ENCODE results near the gene NRXN2. TPM values are rescaled to one million over a fixed set of nuclear protein-coding genes. Genes with fewer than 3 reads are reported as not detected.

NRXN2 gene
- total RNA-seq, 8 experiments from 2014 or later: 0.51 to 120 (median 71.9) TPM

DNA sequence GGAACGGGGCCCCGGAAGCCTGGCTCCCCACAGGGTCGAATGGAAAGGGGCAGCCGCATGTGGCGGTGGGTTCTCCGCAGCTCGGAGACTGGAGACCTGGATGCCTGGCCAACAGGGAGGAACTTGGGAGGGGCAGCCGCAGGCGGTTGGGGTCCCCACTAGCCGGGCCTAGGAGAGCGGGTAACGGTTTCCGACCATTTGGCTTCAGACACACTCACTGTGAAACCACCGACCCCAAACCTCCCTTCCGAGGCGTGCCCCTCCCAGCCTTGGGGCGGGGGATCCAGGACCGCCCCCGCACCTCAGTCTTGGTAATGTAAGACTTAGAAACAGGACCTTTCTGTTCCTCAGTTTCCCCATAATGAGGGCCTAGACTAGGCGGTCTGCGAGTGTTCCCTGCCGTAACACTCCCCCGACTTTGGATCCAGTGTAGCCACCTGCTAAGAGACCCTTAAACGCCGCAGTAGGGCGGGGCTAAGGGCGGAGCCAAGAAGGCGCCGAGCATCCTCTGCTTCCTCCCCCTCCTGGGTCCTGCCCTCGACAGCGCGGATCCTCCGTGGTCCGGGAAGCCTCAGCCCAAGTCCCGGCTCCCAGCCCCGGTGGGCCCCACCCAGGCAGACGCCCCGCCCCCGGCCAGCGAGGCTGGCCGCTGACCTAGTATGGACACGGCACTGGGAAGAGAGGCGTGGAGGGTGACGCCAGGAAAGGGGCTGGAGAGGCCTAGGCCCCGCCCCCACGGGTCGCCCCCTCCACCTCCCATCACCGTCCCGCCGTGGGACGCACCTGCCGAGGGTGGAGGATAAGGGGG, 22.7 kb upstream of the NRXN2 start:
- Histone ChIP-seq H3K27ac (peak overlapping the region in 1 of 2 donors; percentile 79), H3K4me1 (replicated peaks in 1 of 2) (peaks cover 18 to 29% of the 10 kb centered on the region in 2 donors), H3K4me3 (peak overlapping the region; percentile 30 to 37 (median 36))
- ATAC-seq (replicated peaks in 6 of 8): peak; percentile 62 to 75 (median 66)
- WGBS, 10 experiments: 10% methylated on average over 2 of the region's 52 CpGs; no CpG with 5 or more reads in 9 of the 10 experiments
- in situ Hi-C loops (cut with MboI; ENCODE audit: low pct_unique_long_range_greater_than_20kb in 2 of 9, low sequenced_read_pairs in 9 of 9, unreplicated experiment in 9 of 9): no loop called here

DNA sequence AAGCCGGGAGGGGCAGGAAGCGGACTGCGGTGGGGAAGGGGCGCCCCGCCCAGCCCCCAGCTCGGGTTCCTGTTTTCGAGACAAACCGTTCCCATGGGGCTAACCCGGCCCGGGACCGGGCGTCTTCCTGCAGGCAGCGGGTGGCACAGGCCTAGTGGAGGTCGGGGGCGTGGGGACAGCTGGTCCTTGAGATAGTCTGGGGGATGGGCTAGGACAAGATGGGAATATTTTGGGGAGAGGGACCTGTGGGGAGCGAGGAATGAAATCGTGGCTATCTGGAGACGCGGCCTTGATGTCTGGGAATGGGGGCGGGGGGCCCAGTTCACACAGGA, 22.2 kb upstream of the NRXN2 start:
- H3K4me1 ChIP-seq (replicated peaks in 1 of 2): peaks cover 18 to 29% of the 10 kb centered on the region in 2 donors
- in situ Hi-C loops (cut with MboI; ENCODE audit: low pct_unique_long_range_greater_than_20kb in 2 of 9, low sequenced_read_pairs in 9 of 9, unreplicated experiment in 9 of 9): no loop called here
- peak overlapping the region; percentile 18 to 79 for H3K27ac ChIP-seq
- no CpG with 5 or more reads among the region's 20 CpGs for WGBS, 10 experiments
- peak overlapping the region; percentile 30 to 37 (median 36) for H3K4me3 ChIP-seq
- peak in 5 of 8 experiments; percentile 21 to 46 (median 35) for ATAC-seq (replicated peaks in 6 of 8)

- peak in 5 of 8 experiments; percentile 43 to 67 (median 55) for ATAC-seq (replicated peaks in 6 of 8)
- H3K4me1 ChIP-seq (replicated peaks in 1 of 2): peaks cover 18 to 29% of the 10 kb centered on the region in 2 donors
- 0% methylated on average over 1 of the region's 89 CpGs; no CpG with 5 or more reads in 9 of the 10 experiments for whole genome bisulfite sequencing, 10 experiments
- H3K27ac ChIP-seq: peak overlapping the region; percentile 18 to 79
- peak overlapping the region; percentile 30 to 37 (median 36) for H3K4me3 ChIP-seq
- in situ Hi-C loops (cut with MboI; ENCODE audit: low pct_unique_long_range_greater_than_20kb in 2 of 9, low sequenced_read_pairs in 9 of 9, unreplicated experiment in 9 of 9): no loop called here
Measured at GRCh38 chr11:64744544-64745188, 21.7 kb upstream of the NRXN2 start.

DNA sequence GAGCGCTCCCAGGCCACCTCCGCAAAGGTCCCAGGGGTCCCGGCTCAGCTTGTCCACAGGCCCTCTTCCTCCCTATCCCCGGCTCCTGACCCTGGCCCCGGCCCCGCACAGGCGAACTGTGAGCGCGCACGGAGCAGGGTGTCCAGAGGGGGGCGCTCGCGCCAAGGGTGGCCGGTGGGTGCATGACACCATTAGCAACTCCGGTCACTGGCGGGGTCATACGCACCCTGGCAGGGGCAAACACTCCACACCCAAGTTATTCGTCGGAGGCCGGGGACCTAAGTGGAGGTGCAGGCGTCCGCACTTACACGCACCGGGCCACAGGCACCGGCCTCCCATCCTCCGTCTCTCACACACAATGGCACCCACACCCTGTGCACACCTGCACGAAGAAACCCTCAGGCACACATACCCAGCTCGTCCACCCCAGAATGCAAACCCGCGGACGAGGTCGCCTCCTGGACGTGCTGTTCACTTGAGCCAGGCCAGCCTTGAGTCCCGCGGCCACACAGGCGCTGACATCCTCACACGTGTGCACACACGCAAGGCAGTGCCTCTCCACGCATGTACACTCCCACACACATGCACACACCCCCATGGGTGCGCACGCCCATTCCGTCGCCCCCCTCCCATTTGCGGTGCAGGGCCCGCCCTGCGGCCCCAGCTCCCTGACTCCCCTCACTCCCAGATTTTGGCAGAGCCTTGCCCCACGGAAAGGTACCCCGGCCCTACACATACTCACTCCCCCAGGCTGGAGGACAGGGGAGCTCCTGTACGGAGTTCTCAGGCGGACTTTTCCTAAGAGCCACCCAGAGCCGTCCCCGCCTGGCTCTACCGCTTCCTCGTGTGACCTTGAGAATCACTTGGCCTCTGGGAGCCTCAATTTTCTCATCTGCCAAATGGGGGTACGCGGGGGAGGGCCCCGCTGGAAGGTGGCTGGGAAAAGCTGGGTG, 20.9 kb upstream of the NRXN2 start, which contains the start of gene RASGRP2:
RASGRP2 (minus strand) TSS at position 552 of the 953 bp plus-strand sequence. CDS start 1,276 bp downstream, outside the sequence.
- peaks cover 18 to 29% of the 10 kb centered on the region in 2 donors for H3K4me1 ChIP-seq (replicated peaks in 1 of 2)
- in situ Hi-C loops (cut with MboI; ENCODE audit: low pct_unique_long_range_greater_than_20kb in 2 of 9, low sequenced_read_pairs in 9 of 9, unreplicated experiment in 9 of 9): no loop called here
- H3K27ac ChIP-seq: peak within 1 kb of the TSS; percentile 18 to 79
- H3K4me3 ChIP-seq: peak within 1 kb of the TSS; percentile 30 to 37 (median 36)
- WGBS, 10 experiments: 3 to 23% (median 10%) methylated on average over 3 to 16 of the region's 57 CpGs; no CpG with 5 or more reads in 6 of the 10 experiments
- peak; percentile 2 to 11 (median 10) for ATAC-seq (replicated peaks in 6 of 8)

GRCh38 chr11:64742889-64743590, 20.0 kb upstream of the NRXN2 start:
- H3K27ac ChIP-seq: no peak overlapping the region
- peak; percentile 1 to 55 (median 8) for ATAC-seq (replicated peaks in 6 of 8)
- WGBS, 10 experiments: 11 to 20% methylated on average over 1 to 6 of the region's 58 CpGs; no CpG with 5 or more reads in 8 of the 10 experiments
- in situ Hi-C loops (cut with MboI; ENCODE audit: low pct_unique_long_range_greater_than_20kb in 2 of 9, low sequenced_read_pairs in 9 of 9, unreplicated experiment in 9 of 9): no loop called here
- peaks cover 18 to 29% of the 10 kb centered on the region in 2 donors for H3K4me1 ChIP-seq (replicated peaks in 1 of 2)
- H3K4me3 ChIP-seq: peak overlapping the region in 4 of 5 donors; percentile 3 to 16 (median 6)

- Histone ChIP-seq H3K4me3 (peak overlapping the region in 4 of 5 donors; percentile 3 to 16 (median 6)), H3K4me1 (replicated peaks in 1 of 2) (peaks cover 18 to 29% of the 10 kb centered on the region in 2 donors), H3K27ac (peak overlapping the region in 1 of 2 donors; percentile 7)
- ATAC-seq (replicated peaks in 6 of 8): peak in 7 of 8 experiments; percentile 0 to 58 (median 2)
- in situ Hi-C loops (cut with MboI; ENCODE audit: low pct_unique_long_range_greater_than_20kb in 2 of 9, low sequenced_read_pairs in 9 of 9, unreplicated experiment in 9 of 9): no loop called here
- WGBS, 10 experiments: 0 to 100% (median 16%) methylated on average over 1 to 18 of the region's 54 CpGs; no CpG with 5 or more reads in 2 of the 10 experiments
Measured at GRCh38 chr11:64742087-64742888, 19.3 kb upstream of the NRXN2 start.

DNA sequence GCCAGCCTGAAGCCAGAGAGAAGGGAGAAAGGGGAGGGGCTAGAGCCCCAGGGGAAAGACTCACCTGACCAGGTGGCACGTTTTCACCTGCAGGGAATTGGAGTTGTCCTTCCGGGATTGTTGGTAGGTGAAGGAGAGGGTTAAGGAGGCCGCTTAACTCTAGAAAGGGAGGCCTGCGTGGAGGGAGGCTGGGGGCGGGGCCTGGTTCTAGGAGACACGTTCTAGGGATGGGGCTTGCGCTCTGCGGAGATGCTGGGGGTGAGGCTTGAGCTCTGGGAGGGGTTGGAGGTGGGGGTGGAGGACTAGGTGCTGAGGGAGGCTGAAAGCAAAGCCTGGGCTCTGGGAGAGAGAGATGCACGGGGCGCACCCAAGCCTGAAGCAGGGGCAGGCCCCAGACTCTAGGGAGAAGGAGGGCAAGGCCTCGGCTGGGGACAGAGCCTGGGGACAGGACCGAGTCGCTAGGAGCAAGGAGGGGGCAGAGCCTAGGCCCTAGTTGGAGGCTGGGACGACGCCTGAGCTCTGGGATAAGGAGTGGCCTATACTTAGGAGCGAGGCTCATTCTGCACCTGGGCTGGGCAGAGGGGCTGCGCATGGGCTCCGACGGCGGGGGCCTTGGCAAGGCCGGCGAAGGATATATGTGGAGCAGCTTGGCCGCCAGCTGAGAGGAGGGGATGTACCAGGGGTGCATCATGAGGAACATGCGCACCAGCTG, 18.5 kb upstream of the NRXN2 start:
- Histone ChIP-seq H3K4me3 (no peak overlapping the region), H3K27ac (no peak overlapping the region), H3K4me1 (replicated peaks in 1 of 2) (peaks cover 18 to 29% of the 10 kb centered on the region in 2 donors)
- in situ Hi-C loops (cut with MboI; ENCODE audit: low pct_unique_long_range_greater_than_20kb in 2 of 9, low sequenced_read_pairs in 9 of 9, unreplicated experiment in 9 of 9): no loop called here
- 0 to 83% (median 42%) methylated on average over 2 to 3 of the region's 24 CpGs; no CpG with 5 or more reads in 6 of the 10 experiments for WGBS, 10 experiments
- ATAC-seq (replicated peaks in 6 of 8): no peak

DNA sequence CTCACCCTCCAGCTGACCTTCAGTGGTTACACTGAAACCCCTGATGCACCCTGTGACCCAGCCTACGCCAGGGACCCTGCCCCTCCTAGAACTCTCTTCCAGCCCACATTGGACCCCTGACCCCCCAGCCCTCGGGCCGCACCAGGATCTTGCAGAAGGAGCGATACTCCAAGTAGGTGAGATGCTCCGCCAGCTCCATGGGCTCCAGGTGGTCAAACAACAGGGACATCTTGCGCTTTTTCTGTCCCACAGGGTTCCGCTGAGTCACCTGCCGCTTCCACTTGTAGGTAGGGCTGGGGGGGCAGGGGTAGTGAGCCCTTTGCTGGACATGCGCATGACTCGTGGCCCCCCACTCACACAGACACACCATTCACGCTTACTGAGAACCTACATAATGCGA, 16.9 kb upstream of the NRXN2 start:
- no peak overlapping the region for H3K27ac ChIP-seq
- peaks cover 22 to 34% of the 10 kb centered on the region in 2 donors for H3K4me1 ChIP-seq (replicated peaks in 1 of 2)
- in situ Hi-C loops (cut with MboI; ENCODE audit: low pct_unique_long_range_greater_than_20kb in 2 of 9, low sequenced_read_pairs in 9 of 9, unreplicated experiment in 9 of 9): no loop called here
- ATAC-seq (replicated peaks in 6 of 8): no peak
- WGBS, 10 experiments: 96 to 100% methylated on average over 4 of the region's 12 CpGs; no CpG with 5 or more reads in 8 of the 10 experiments
- H3K4me3 ChIP-seq: no peak overlapping the region

- Histone ChIP-seq H3K4me1 (replicated peaks in 1 of 2) (peaks cover 9 to 11% of the 10 kb centered on the region in 2 donors), H3K27ac (no peak overlapping the region), H3K4me3 (no peak overlapping the region)
- 88 to 100% (median 95%) methylated on average over 3 to 12 of the region's 15 CpGs; no CpG with 5 or more reads in 7 of the 10 experiments for WGBS, 10 experiments
- in situ Hi-C loops (cut with MboI; ENCODE audit: low pct_unique_long_range_greater_than_20kb in 2 of 9, low sequenced_read_pairs in 9 of 9, unreplicated experiment in 9 of 9): no loop called here
- ATAC-seq (replicated peaks in 6 of 8): no peak
Measured at GRCh38 chr11:64736654-64737053, 13.7 kb upstream of the NRXN2 start.

DNA sequence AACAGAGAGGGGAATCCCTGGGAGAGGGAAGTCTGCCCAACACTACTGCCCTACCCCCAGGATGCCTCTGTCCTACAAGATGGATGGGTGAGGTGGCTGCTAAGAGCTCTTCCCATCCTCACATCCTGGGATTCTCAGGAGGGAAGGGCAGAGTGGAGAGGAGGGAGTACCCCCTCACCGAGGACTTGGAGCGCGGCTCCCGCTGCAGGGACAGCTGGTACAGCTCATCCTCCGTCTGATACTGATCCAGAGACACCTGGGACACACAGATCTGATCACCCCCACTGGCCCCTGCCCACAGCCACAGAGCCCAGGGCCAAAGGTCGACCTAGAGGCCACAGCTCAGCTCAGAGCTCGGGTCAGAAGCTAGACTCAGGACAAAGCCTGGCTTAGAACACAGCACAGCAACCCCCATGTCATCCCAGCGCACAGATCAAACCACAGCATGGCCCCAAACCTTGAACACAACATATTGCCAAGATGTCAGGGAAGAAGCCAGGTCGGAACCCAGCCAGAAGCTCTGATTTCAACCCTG, 12.8 kb upstream of the NRXN2 start:
- Histone ChIP-seq H3K4me1 (replicated peaks in 1 of 2) (peaks cover 11 to 13% of the 10 kb centered on the region in 2 donors), H3K27ac (peak overlapping the region in 1 of 2 donors; percentile 65), H3K4me3 (no peak overlapping the region)
- WGBS, 10 experiments: 20 to 83% (median 69%) methylated on average over 1 to 3 of the region's 9 CpGs; no CpG with 5 or more reads in 4 of the 10 experiments
- peak in 5 of 8 experiments; percentile 60 to 88 (median 79) for ATAC-seq (replicated peaks in 6 of 8)
- in situ Hi-C loops (cut with MboI; ENCODE audit: low pct_unique_long_range_greater_than_20kb in 2 of 9, low sequenced_read_pairs in 9 of 9, unreplicated experiment in 9 of 9): no loop called here
